HG02759 (cell line): ENCODE results near the gene FIBCD1.
"Not testable (repeated sequence)": the region's sequence is repeated elsewhere in the genome, so short reads cannot be mapped to it uniquely, and the experiment has no call there.

Source experiments
- ATAC-seq: cut with Tn5 transposase; IDR thresholded peaks from one replicate; pipeline ENCODE4 v1.9.1; 2021; ENCODE audit warnings: mild to moderate bottlenecking, moderate library complexity; ENCODE audit not compliant: unreplicated experiment

FIBCD1 gene

DNA sequence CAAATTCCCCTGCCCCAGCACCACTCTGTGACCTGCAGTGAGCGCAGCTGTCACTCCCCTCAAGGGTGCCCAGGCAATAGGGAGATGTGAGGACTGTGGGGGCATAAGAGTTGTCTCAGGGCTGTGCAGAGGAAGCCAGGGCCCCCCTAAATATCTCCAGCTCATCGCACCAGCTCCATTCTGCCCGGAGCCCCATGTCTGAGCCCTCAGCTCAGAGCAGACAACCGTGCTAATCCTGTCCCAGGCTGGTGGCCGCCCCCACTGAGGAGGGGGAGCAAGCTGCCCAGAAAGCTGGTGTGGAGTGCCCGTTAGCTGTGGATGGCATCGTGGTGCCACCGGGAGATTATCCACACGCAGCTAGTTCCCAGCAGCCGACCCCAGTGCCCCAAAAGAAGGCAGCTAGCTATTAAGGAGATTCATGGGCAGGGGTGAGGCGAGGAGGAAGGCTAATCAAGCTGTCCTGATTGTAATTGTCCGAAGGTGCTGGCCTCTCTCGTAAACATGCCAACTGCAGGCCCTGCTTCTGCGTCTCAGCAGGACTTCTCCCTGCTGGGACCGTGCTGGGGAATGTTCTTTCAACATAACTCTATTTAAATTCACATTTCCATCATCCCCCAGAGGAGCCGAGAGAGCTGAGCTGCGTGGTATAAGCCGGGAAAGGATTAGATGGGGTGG lies 17.0 kb upstream of the FIBCD1 start:
- ATAC-seq: no peak

DNA sequence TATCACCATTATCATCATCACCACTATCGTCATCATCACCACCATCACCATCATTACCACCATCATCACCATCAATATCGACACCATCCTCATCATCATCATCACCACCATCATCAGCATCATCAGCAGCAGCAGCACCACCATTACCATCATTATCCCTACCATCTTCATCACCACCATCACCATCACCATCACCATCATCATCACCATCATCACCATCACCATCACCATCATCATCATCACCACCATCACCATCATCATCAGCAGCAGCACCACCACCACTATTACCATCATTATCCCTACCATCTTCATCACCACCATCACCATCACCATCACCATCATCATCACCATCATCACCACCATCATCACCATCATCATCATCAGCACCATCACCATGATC lies 15.9 kb upstream of the FIBCD1 start:
- not testable (repeated sequence) for ATAC-seq

DNA sequence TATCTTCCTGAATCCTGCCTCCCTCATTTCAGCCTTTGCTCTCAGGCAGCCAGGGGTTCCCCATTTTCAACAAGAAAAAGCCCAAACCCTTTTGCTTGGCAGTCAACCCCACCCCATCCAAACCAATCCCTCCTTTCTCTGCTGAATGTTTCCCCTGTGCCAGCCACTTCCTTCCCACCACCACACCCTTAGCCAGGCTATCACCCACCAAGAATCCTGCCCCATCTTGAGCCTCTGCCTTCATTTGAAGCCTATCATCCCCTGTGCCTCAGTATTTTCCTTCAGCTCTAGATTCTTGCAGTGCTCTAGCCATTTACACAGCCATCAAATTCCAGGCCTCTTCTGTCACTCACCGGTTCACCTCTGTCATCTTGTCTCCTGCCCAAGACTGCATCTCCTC lies 15.3 kb upstream of the FIBCD1 start:
- ATAC-seq: no peak

DNA sequence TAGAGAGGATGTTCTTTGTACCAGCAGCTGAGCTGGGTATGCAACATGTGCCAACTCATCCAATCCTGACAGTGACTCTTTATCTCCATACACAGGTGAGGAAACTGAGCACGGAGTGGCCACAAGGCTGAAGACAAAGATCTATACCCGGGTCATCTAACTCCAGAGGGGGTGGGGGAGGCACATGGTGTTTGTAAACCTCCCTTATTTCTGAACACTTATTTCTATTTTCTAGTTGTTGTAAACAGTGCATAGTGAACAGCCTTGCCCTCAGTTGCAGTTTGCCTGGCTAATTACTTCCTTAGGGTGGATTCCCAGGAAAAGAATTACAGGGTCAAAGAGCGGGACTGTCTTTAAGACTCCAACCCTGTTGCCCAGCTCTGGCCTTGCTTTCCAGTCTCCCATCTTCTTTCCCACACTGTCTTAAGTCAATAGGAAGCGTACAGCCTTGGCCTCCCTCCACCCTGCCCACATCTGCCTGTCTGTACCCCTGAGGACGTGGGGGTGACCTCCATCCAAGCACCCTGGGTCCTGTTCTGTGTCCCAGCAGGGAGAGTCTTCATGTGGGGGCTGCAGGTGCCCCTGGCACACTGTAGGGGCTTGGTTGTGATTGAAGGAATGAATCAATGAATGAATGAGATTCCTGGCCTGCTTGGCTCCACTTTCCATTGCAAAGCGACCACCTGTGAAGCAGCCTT lies 13.2 kb upstream of the FIBCD1 start:
- ATAC-seq: no peak

DNA sequence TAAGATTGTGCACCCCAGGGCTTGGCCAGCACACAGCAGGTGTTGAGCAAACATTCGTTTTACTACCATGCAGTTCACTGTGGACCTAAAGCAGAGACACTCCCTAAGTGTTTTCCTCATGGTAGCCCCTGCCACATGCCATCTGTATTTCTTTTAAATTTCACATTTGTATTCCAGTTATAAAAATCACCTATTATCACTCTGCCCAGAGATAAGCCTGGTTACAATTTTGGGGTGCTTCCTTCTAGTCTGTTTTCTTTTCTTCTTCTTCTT lies 10.9 kb upstream of the FIBCD1 start:
- ATAC-seq: no peak

DNA sequence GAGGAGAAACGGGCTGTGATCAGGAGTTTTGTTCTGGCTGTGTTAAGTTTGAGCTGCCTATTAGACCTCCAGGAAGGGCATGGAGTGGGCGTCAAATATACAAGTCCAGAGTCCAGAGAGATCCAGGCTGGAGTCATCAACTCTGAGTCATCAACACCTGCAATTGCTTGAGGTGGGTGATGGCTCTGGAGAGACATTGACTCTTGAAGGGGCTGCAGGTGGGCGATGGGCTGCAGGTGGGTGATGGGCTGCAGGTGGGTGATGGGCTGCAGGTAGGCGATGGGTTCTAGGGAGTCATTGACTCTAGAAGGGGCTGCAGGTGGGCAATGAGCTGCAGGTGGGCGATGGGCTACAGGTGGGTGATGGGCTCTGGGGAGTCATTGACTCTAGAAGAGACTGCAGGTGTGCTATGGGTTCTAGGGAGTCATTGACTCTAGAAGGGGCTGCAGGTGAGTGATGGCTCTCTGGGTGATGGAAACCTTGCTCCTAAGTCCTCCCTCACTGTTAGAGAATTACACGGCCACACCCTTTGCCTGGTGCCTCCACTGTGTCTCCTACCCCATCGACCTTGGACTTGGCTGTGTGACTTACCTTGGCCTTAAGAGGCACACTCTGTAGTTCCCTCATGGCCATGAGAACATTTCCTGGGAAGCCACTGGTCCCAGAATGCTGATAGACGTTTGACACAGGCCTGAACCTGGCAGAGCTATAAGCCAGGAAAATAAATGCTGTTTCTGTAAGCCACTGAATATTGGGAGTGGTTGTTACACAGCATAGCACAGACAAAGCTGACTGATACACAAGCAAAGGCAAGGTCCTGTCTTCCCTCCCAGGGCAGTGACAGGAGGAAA lies 10.4 kb upstream of the FIBCD1 start:
- no peak for ATAC-seq

DNA sequence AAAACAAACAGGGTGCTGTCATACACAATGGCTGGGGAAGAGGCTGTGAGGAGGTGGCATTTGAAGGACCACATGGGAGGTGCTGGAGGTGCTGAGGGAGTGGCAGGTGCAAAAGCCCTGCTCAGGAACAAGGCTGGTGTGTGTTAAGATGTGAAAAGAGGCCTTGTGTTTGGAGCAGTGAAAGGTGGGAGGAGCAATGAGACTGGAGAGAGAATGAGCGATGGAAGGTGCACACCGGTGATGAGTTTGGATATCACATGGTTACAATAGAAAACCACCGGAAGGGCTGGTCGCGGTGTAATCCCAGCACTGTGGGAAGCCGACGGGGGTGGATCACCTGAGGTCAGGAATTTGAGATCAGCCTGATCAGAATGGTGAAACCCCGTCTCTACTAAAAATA lies 9.2 kb upstream of the FIBCD1 start:
- ATAC-seq: no peak

DNA sequence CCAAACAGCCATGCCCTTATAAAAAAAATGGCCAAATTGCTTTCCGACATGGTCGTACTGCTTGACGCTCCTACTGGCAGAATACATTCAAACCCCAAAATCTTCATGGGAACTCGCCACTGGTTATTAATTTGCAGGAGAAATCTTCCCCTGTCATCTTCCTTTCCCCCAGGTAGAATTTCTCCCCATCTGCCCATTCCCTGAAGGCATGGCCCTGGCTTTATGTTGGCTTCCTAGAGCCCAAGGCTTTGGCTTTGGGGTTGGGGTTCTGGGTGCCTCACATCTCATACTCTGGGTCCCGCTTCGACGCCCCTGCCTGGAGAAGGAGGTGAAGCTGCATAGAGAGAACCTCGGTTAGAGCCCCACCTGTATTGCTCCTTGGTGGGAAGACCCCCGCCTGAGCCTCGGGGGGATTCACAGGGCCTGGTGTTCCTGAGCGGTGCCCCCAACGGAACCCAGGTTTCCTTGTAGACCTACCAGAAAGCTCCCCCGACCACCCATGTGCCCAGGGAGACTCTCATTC lies 8.6 kb upstream of the FIBCD1 start:
- ATAC-seq: no peak

DNA sequence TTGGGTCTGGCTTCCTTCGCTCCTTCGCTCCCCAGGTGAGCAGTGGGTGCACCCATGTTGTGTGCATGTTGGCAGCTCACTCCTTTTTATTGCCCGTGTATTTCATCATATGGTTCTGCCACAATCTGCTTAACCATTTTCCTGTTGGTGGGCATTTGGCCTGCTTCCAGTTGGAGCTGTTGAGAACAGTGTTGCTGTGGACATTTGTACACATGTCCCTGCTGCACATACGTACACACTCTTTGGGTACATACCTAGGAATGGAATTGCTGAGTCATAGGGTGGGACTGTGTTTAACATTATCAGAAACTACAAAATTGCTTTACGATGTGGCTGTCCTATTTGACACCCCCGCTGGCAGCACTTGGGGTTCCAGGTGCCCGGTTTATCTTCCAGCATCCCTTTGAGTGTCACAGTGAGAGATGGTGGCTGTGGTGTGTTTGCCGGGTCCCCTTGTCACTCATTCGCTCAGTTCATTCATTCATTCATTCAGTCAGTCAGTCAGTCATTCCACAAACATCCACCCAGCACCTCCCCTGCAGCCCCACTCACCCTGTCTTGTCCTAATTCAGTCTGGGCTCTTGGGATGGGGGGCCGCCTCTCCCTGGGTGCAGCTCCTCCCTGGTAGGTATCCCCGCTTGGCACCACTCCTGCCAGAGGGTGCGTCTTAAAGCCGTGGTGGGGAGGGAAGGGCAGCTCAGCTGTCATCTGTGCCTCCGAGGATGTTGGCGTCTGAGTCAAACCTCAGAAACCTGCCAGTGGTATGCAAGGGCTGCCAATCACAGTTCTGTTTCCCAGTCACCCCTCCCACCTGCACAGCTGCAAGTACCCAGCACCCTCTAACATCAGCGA lies 7.9 kb upstream of the FIBCD1 start:
- no peak for ATAC-seq

DNA sequence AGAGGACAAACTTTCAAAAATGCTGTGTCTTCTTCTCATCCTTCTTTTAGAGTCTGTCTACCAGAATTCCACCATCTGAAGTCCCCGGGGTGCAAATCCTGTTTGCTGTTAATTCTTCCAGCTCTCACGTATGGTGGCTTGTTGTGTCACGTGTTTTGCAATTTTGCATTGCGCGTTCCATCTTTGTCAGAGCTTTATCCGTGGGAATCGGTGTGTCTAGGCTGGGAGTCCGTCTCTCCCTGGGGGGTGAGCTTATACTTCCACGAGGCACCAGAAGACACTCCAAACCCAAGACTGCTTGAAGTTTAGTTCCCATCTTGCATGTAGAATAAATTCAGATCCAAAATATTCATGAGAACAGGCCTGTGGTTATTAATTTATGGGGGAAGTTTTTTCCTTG lies 6.1 kb upstream of the FIBCD1 start:
- no peak for ATAC-seq

DNA sequence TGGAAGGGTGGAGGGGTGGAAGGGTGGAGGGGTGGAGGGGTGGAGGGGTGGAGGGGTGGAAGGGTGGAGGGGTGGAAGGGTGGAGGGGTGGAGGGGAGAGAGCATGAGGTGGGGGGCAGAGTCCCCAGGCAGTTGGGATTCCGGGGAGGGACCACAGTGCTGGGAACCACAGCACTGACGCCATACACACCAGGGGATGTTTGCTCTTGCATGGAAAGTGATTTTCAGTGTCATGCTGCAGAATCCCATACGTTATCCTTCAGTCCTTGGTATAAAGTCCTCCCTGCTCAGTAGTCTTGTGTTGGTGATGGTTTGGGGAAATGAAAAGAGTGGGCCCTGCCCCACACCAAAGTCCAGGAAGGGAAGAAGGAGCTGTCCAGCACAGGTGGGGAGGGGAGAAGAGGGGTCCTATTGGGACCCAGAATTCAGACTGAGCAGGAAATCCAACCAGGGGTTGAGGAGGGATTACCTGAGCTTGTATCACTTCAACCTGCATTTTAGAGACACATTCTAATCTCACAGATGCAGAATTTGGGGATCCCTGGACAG lies 5.5 kb upstream of the FIBCD1 start:
- no peak for ATAC-seq

DNA sequence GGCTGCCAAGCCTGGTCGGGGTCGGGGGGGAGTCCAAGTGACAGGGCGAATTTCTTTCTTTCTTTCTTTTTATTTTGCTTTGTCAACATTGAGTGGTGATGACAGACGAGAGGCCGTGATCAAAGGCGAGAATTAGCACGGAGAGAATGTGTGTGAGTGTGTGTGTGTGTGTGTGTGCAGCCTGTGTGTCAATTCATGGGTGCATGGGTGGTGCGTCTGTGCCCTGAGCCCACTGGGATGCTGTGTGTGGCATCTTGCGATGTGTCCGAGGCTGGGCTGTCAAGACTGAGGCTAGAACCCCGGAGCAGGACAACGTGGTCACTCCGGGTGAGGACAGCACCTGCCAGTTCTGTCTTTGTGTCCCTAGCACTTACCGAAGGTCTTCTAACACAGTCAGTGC lies 4.7 kb upstream of the FIBCD1 start:
- ATAC-seq: no peak

DNA sequence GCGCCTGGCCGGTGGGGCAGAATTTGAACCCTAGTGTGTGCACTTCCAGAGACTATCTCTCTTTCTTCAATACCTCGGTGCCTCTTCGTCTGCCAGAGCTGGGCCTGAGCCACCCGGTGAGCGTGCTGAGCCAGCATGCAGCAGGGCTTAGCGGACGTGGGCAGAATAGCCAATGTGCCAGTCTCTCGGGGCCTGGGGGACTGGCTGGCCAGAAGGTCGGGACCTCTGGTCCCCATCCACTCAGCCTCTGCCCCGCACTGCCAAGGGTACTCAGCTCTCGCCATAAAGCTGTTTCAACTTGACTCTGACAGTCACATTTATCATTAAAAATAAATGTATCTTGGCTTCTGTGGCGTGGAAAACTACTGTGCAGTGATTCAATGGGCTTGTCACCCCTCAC lies 4.2 kb upstream of the FIBCD1 start:
- no peak for ATAC-seq

DNA sequence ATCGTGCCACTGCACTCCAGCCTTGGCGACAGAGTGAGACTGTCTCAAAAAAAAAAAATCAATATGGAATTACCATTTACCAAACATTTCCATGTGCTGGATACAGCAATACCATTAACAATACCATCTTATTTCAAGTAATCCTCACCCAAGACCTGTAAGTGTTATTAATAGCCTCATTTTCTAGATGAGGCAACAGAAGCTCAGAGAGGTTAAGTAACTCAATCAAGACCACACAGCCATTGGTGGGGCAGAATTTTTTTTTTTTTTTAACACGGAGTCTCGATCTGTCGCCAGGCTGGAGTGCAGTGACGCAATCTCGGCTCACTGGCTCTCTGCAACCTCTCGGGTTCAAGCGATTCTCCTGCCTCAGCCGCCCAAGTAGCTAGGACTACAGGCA lies 3.6 kb upstream of the FIBCD1 start:
- no peak for ATAC-seq

DNA sequence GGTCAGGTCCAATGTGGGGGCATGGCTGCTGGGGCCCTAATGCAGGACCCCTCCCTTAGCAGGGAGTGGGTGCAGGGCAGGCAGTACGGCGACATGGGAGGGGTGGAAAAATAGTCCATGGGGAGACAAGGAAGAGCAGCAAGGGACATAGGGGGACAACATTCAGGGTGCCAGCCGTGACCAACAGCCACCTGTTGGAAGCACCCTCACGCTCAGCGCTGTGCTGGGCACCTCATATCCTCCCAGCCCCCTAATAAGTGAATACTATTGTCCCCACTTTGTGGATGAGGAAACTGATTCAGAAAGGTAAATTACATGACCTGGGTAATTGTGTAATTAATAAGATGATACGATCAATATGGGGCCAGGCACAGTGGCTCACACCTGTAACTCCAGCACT lies 3.0 kb upstream of the FIBCD1 start:
- no peak for ATAC-seq

DNA sequence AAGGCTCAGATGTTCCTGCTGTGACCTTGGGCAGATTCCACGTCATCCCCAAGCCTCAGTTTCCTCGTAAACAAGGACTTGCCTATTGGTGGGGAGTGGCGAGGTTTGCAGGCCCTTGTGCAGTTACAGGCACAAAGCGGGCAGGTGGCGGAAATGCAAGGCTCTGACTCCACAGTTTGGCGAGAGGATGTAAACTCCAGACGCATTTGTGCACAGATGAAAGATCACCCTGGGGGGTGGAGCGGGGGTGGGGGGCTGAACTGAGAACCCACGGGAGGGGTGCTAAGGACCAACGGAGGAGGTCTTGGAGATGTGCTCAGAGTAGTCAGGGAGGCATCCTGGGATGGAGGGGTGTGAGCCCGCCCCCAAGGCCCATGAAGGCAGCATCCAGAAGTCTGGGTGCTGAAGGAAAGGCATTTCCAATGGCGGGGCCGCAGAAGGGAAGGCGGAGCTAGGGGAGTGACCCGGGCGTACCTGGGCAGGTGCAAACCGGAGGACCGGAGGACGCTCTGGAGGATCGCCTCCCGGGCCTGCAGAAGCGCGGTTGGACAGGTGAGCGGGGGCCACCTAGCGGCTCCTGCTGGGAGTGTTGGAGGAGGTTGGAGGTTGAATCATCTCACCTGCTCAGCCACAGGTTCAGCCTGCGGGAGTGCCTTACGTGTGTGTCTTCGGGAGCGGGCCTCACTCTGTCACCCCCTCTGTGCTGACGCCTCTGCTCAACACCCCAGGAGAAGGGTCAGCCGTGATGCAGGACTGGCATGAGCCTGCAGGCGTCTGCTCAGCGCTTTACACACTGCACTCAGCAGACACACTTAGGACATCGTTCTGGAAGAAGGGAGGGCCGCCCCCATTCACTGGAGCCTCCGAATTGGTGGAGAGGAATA lies 1.9 kb upstream of the FIBCD1 start:
- ATAC-seq: peak; percentile 55

DNA sequence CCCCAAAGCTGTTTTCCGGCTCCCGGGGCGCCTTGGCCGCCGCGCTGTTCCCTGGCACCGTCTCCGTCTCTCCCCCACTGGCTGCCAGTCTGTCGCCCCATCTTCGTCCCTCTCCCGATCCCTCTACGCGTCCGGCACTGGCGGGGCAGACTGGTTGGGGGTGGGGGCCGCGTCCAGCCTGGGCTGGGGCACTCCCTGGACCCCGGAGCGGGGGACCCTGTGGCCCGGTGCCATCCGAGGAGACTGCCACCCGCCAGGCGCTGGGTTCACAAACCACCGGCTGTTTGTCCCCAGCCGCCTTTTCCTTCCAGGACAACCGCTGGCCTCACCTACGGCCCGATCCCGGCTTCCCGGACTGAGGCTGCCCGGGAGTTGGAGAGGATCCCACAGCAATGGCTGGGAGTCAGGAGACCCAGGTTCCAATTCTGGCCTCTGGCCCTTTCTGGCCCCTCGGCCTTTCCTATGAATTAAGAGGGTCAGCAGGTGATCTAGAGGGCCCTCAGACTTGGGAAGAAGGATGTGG lies 1.0 kb upstream of the FIBCD1 start:
- no peak for ATAC-seq

DNA sequence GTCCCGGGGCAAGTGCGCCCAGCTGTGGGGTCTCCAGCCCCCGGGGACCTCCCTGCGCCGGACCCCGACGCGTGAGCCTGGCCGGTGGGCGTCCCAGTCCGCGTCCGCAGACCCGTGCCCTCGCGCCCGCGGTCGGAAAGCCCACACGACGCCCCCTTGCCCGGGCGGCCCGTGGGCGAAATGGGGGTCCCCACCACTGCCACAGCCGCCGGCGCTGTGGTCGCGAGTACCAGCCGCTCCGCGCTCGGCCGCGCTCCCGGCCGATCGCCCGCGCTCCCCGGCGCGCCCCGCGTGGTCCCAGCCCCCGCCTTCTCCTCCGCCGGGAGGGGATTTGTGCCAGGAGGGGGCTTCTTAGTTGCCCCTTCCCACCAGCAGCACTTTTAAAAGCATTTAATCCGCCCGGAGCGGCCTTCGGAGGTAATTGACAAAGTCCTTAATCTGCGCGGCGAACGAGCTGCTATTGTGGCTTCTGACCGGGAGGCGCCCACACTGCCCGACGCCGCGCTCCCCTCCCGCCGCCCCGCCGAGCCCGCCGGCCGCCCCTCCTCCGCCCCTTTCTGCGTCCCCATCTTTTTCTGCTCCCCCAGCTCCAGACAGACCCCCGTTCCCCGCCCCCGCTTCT lies 469 bp upstream of the FIBCD1 start:
- ATAC-seq: no peak

DNA sequence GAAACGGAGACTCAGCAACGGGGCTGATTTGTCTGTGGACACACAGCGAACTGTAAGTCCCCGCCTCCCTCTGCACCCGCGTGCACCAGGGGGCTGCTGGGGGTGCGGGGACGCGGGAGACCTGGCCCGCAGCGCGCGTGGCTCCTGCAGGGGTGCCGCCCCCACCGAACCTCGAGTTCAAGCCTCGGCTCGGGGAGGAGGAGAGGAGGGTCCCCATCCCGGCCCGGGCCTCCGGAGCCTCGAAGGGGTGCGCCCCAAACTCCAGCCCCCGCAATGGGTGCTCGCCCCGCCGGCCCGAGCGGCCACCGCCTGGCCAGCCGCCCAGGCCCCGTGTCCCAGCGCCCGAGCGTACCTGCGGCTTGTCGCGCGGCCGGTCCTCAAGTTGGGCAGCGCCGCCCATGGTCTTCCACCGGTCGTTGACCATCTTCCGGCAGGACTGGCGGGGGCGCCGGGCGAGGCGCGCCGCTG lies 829 bp downstream of the FIBCD1 start:
- no peak for ATAC-seq
